ENCODE data around the gene TSC22D2. TPM values are rescaled to one million over a fixed set of nuclear protein-coding genes. Genes with fewer than 3 reads are reported as not detected.

The TSC22D2 gene
- total RNA-seq, 1 donor from 2014 or later, result 16.0 TPM

- TF ChIP-seq, protein P1, sequence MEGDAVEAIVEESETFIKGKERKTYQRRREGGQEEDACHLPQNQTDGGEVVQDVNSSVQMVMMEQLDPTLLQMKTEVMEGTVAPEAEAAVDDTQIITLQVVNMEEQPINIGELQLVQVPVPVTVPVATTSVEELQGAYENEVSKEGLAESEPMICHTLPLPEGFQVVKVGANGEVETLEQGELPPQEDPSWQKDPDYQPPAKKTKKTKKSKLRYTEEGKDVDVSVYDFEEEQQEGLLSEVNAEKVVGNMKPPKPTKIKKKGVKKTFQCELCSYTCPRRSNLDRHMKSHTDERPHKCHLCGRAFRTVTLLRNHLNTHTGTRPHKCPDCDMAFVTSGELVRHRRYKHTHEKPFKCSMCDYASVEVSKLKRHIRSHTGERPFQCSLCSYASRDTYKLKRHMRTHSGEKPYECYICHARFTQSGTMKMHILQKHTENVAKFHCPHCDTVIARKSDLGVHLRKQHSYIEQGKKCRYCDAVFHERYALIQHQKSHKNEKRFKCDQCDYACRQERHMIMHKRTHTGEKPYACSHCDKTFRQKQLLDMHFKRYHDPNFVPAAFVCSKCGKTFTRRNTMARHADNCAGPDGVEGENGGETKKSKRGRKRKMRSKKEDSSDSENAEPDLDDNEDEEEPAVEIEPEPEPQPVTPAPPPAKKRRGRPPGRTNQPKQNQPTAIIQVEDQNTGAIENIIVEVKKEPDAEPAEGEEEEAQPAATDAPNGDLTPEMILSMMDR (conservative IDR thresholded peaks at IDR 0.05; ENCODE audit: low read depth, low read length), result no peak
- DNase-seq (ENCODE audit: low read depth), result no peak
- peak overlapping the region; percentile 88 for H3K4me3 ChIP-seq (ENCODE audit: low read depth, low read length)
Observed at GRCh38 chr3:150411546-150411945, 3.4 kb downstream of the TSC22D2 start.

- TF ChIP-seq, protein P1 (conservative IDR thresholded peaks at IDR 0.05; ENCODE audit: low read depth, low read length), result no peak
- DNase-seq (ENCODE audit: low read depth), result no peak
- peak overlapping the region; percentile 88 for H3K4me3 ChIP-seq (ENCODE audit: low read depth, low read length)
Observed at GRCh38 chr3:150411976-150412375, 3.9 kb downstream of the TSC22D2 start.

- H3K4me3 ChIP-seq (ENCODE audit: low read depth, low read length), result peak overlapping the region; percentile 88
- TF ChIP-seq, protein P1 (conservative IDR thresholded peaks at IDR 0.05; ENCODE audit: low read depth, low read length), result no peak
- no peak for DNase-seq (ENCODE audit: low read depth)
Observed at GRCh38 chr3:150412561-150413231, 4.6 kb downstream of the TSC22D2 start.

GRCh38 chr3:150414258-150414657 is 6.2 kb downstream of the TSC22D2 start:
- peak overlapping the region; percentile 88 for H3K4me3 ChIP-seq (ENCODE audit: low read depth, low read length)
- no peak for DNase-seq (ENCODE audit: low read depth)
- TF ChIP-seq, protein P1 (conservative IDR thresholded peaks at IDR 0.05; ENCODE audit: low read depth, low read length), result no peak

DNA sequence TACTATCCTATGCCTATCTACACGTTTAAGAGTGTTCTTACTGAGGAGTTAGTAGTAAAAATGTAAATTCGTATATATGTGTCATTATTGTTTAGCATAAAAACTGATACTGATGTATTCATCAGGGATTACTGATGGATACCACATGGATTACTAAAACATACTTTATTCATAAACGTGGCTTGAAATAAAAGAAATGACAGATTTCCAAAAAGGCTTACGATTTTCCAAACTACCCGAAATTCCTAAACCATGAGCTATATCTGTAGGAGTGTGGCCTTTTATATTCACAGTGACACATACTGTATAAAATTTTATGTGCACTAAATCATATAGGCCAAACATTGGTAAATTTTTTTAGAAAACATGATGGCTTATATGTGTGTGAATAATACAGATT is 6.9 kb downstream of the TSC22D2 start:
- TF ChIP-seq, protein P1 (conservative IDR thresholded peaks at IDR 0.05; ENCODE audit: low read depth, low read length), result no peak
- DNase-seq (ENCODE audit: low read depth), result no peak
- H3K4me3 ChIP-seq (ENCODE audit: low read depth, low read length), result peak overlapping the region; percentile 88

GRCh38 chr3:150419076-150419868 is 11.2 kb downstream of the TSC22D2 start:
- H3K4me3 ChIP-seq (ENCODE audit: low read depth, low read length), result no peak overlapping the region
- no peak for DNase-seq (ENCODE audit: low read depth)
- TF ChIP-seq, protein P1 (conservative IDR thresholded peaks at IDR 0.05; ENCODE audit: low read depth, low read length), result no peak

All from epithelial cell of proximal tubule (primary cell).